ENCODE measurements around the gene ABHD14A.

ABHD14A gene

GRCh38 chr3:52025453-52025852 is 50.6 kb downstream of the ABHD14A start:
- TF ChIP-seq CTCF (IDR thresholded peaks at IDR 0.05; ENCODE audit: insufficient read depth, low read length, poor library complexity, severe bottlenecking) = no peak
- no peak for TF ChIP-seq EZH2phosphoT487 (conservative IDR thresholded peaks at IDR 0.05; ENCODE audit: low read length)
- no peaks in the 10 kb centered on the region for H3K27me3 ChIP-seq (ENCODE audit: low read length)
- no peaks in the 10 kb centered on the region for H4K20me1 ChIP-seq (ENCODE audit: low read depth, low read length)
- no peaks in the 10 kb centered on the region for H3K9me3 ChIP-seq (ENCODE audit: insufficient read depth, low read length)
- no peak overlapping the region for H3K4me2 ChIP-seq (ENCODE audit: low read depth, low read length, poor library complexity, severe bottlenecking)
- H3K9ac ChIP-seq (ENCODE audit: low read length) = no peak overlapping the region
- no peak overlapping the region for H3K27ac ChIP-seq (ENCODE audit: low read depth, low read length)
- H3K79me2 ChIP-seq (ENCODE audit: insufficient read depth, low read length) = no peaks in the 10 kb centered on the region
- no peaks in the 10 kb centered on the region for H3K36me3 ChIP-seq (ENCODE audit: low read length)
- no peaks in the 10 kb centered on the region for H3F3A ChIP-seq (ENCODE audit: insufficient read depth)
- no peak overlapping the region for H3K4me3 ChIP-seq (ENCODE audit: insufficient read depth, low read length, poor library complexity, severe bottlenecking)
- no peaks in the 10 kb centered on the region for H3K9me2 ChIP-seq (replicated peaks; ENCODE audit: insufficient read depth, low read length)
- no peak overlapping the region for H2AFZ ChIP-seq (ENCODE audit: low read depth, low read length, severe bottlenecking)

- Histone ChIP-seq H3K79me2 (ENCODE audit: insufficient read depth, low read length) (no peaks in the 10 kb centered on the region), H3F3A (ENCODE audit: insufficient read depth) (no peaks in the 10 kb centered on the region), H3K27me3 (ENCODE audit: low read length) (no peaks in the 10 kb centered on the region), H3K9me2 (replicated peaks; ENCODE audit: insufficient read depth, low read length) (no peaks in the 10 kb centered on the region), H3K36me3 (ENCODE audit: low read length) (no peaks in the 10 kb centered on the region), H3K4me2 (ENCODE audit: low read depth, low read length, poor library complexity, severe bottlenecking) (no peak overlapping the region), H4K20me1 (ENCODE audit: low read depth, low read length) (no peaks in the 10 kb centered on the region), H3K4me3 (ENCODE audit: insufficient read depth, low read length, poor library complexity, severe bottlenecking) (no peak overlapping the region), H3K27ac (ENCODE audit: low read depth, low read length) (no peak overlapping the region), H2AFZ (ENCODE audit: low read depth, low read length, severe bottlenecking) (no peak overlapping the region), H3K9me3 (ENCODE audit: insufficient read depth, low read length) (no peaks in the 10 kb centered on the region), H3K9ac (ENCODE audit: low read length) (no peak overlapping the region)
- no peak for TF ChIP-seq EZH2phosphoT487 (conservative IDR thresholded peaks at IDR 0.05; ENCODE audit: low read length)
- no peak for TF ChIP-seq CTCF (IDR thresholded peaks at IDR 0.05; ENCODE audit: insufficient read depth, low read length, poor library complexity, severe bottlenecking)
Measured at GRCh38 chr3:52026041-52026440, 51.2 kb downstream of the ABHD14A start.

- Histone ChIP-seq H4K20me1 (ENCODE audit: low read depth, low read length) (no peaks in the 10 kb centered on the region), H3K9me3 (ENCODE audit: insufficient read depth, low read length) (no peaks in the 10 kb centered on the region), H3K4me2 (ENCODE audit: low read depth, low read length, poor library complexity, severe bottlenecking) (no peak overlapping the region), H3K27ac (ENCODE audit: low read depth, low read length) (no peak overlapping the region), H3K9me2 (replicated peaks; ENCODE audit: insufficient read depth, low read length) (no peaks in the 10 kb centered on the region), H3F3A (ENCODE audit: insufficient read depth) (no peaks in the 10 kb centered on the region), H3K4me3 (ENCODE audit: insufficient read depth, low read length, poor library complexity, severe bottlenecking) (no peak overlapping the region), H3K79me2 (ENCODE audit: insufficient read depth, low read length) (no peaks in the 10 kb centered on the region), H3K9ac (ENCODE audit: low read length) (no peak overlapping the region), H2AFZ (ENCODE audit: low read depth, low read length, severe bottlenecking) (no peak overlapping the region), H3K27me3 (ENCODE audit: low read length) (no peaks in the 10 kb centered on the region), H3K36me3 (ENCODE audit: low read length) (no peaks in the 10 kb centered on the region)
- TF ChIP-seq EZH2phosphoT487 (conservative IDR thresholded peaks at IDR 0.05; ENCODE audit: low read length) (no peak), CTCF (IDR thresholded peaks at IDR 0.05; ENCODE audit: insufficient read depth, low read length, poor library complexity, severe bottlenecking) (no peak)
Measured at GRCh38 chr3:52028572-52028971, 53.7 kb downstream of the ABHD14A start.

All from SU-DHL-6 (cell line).